ENCODE measurements around the gene TUBB4B. TPM values are rescaled to one million over a fixed set of nuclear protein-coding genes. Genes with fewer than 3 reads are reported as not detected.

The TUBB4B gene
- total RNA-seq, 4 donors from 2014 or later, result 367 to 753 (median 540) TPM

GRCh38 chr9:137198902-137199283, 42.2 kb upstream of the TUBB4B start:
- intact Hi-C loops (cut with DNase I), result no loop called here
- no peaks in the 10 kb centered on the region for H3K27me3 ChIP-seq
- no peak for DNase-seq
- H3K4me3 ChIP-seq, result peak overlapping the region; percentile 39 to 82 (median 72)
- no peak for TF ChIP-seq CTCF (IDR thresholded peaks at IDR 0.05)
- no peak for TF ChIP-seq POLR2A (IDR thresholded peaks at IDR 0.05)
- H3K9me3 ChIP-seq, result no peaks in the 10 kb centered on the region
- no peaks in the 10 kb centered on the region for H3K36me3 ChIP-seq
- H3K27ac ChIP-seq, result peak overlapping the region in 3 of 4 donors; percentile 53 to 94 (median 70)
- WGBS, 2 donors, result 78% methylated on average over 8 of the region's 11 CpGs; no CpG with 5 or more reads in 1 of the 2 donors
- peaks cover 71 to 91% (median 75%) of the 10 kb centered on the region in 3 donors for H3K4me1 ChIP-seq

GRCh38 chr9:137199411-137200121, 41.5 kb upstream of the TUBB4B start:
- H3K4me3 ChIP-seq, result peak overlapping the region; percentile 39 to 82 (median 72)
- TF ChIP-seq POLR2A (IDR thresholded peaks at IDR 0.05) (no peak), CTCF (IDR thresholded peaks at IDR 0.05) (no peak)
- peak overlapping the region in 3 of 4 donors; percentile 53 to 94 (median 70) for H3K27ac ChIP-seq
- intact Hi-C loops (cut with DNase I), result no loop called here
- H3K36me3 ChIP-seq, result no peaks in the 10 kb centered on the region
- WGBS, 2 donors, result 55% methylated on average over 4 of the region's 51 CpGs; no CpG with 5 or more reads in 1 of the 2 donors
- H3K4me1 ChIP-seq, result peaks cover 69 to 91% (median 76%) of the 10 kb centered on the region in 3 donors
- no peak for DNase-seq
- no peaks in the 10 kb centered on the region for H3K9me3 ChIP-seq
- H3K27me3 ChIP-seq, result no peaks in the 10 kb centered on the region

DNA sequence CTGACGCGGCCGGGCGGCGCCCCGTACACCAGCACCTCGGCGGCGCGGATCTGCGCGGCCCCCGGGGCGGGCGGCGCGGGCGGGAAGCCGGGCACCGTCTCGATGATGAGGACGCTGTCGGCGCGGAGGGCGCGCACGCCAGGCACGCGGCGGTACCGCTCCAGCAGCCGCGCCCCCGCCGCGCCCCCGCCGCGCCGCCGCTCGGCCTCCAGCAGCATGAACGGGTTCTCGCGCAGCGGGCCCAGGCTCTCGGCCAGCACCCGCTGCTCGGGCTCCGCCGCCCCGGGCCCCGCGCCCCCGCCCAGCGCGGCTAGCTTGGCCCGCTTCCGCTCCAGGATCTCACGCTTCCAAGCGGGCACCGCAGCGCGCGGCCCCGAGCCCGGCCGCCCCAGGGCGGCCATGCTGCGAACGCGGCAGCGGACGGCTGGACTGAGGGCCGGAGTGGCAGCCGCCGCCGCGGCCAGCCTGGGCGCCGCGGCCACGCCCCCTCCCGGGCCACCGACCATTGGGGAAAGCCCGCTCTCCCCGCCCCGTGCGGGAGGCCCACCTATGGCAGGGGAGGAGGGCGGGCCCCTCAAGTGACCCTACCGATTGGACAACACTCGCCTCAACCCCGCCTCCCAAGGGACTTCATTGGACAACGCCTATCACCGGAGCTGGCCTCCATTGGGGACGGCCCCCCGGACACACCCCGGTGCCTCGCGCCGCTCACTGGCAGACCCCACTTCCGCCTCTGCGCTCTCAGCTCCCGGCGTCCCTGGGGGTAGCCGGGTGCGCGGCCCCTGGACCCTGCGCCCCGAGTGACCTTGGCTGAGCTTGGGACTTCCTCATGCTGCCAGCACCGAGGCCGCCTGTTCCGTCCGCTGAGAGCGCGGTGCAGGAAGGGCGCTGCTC, 40.5 kb upstream of the TUBB4B start, which contains the start of gene TPRN:
Gene TPRN, minus strand, starts transcription at position 431 of the 894 bp plus-strand sequence. Its CDS starts 30 bp downstream, at position 401.
- no peaks in the 10 kb centered on the region for H3K27me3 ChIP-seq
- no peaks in the 10 kb centered on the region for H3K9me3 ChIP-seq
- DNase-seq, result peak; percentile 96
- H3K4me1 ChIP-seq, result peaks cover 64 to 86% (median 73%) of the 10 kb centered on the region in 3 donors
- H3K36me3 ChIP-seq, result no peaks in the 10 kb centered on the region
- peak within 1 kb of the TSS; percentile 59 to 82 (median 72) for H3K4me3 ChIP-seq
- intact Hi-C loops (cut with DNase I), result no loop called here
- 0% methylated on average over 5 of the region's 118 CpGs; no CpG with 5 or more reads in 1 of the 2 donors for WGBS, 2 donors
- H3K27ac ChIP-seq, result peak within 1 kb of the TSS; percentile 89 to 94 (median 90)
- peak in 2 of 6 experiments; percentile 3 to 17 for TF ChIP-seq CTCF (IDR thresholded peaks at IDR 0.05)
- TF ChIP-seq POLR2A (IDR thresholded peaks at IDR 0.05), result peak in 3 of 4 donors; percentile 23 to 83 (median 82)

DNA sequence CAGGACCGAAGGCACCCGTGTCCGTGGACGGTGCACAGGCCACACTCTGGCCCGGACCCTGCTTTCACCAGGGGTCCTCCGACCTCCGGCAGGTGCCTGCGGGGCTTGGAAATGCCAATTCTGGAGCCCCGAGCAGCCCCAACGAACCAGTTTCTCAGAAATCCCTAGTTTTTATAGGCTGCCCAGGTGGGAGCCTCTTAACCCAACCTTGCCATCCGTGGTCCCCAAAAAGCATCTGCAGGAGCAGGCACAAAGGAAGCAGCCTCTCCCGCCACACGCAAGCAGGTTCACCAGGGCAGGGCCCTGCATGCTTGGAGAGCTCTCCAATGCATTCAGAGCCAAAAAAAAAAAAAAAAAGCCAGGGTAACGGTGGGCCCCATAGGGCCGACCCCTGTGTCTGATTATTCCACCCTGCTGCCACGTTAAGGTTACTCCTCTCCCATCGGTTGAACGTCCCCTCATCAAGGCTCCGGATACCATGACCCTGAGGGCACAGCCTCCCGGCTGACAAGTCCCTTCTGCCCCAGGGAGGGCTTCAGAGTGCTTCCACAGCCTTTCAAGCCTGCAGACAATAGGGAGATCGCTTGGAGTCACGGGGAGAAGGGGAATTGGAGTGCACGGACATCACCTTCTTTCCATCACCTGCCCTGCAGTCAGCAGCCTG, 39.8 kb upstream of the TUBB4B start:
- H3K4me3 ChIP-seq, result peak overlapping the region; percentile 59 to 82 (median 72)
- WGBS, 2 donors, result 14 to 15% methylated on average over 9 to 13 of the region's 23 CpGs
- H3K9me3 ChIP-seq, result no peaks in the 10 kb centered on the region
- peaks cover 63 to 85% (median 72%) of the 10 kb centered on the region in 3 donors for H3K4me1 ChIP-seq
- intact Hi-C loops (cut with DNase I), result no loop called here
- peak in 1 of 6 experiments; percentile 4 for TF ChIP-seq CTCF (IDR thresholded peaks at IDR 0.05)
- TF ChIP-seq POLR2A (IDR thresholded peaks at IDR 0.05), result no peak
- no peak for DNase-seq
- H3K36me3 ChIP-seq, result no peaks in the 10 kb centered on the region
- H3K27me3 ChIP-seq, result no peaks in the 10 kb centered on the region
- H3K27ac ChIP-seq, result peak overlapping the region; percentile 89 to 94 (median 90)
